Stimulated activated naive B cell treated with anti-CD40 and anti-IgM and Interleukin-4, amounts not matched to agents 10 μg/mL and 1 μg/mL and 100 μg/mL, for 72 hours (primary cell): ENCODE results near the gene SGSM2.
A peak's percentile ranks its signal among the peaks of the same experiment; 100 is the strongest.

Source experiments
- ATAC-seq, 2 donors: fragments of 150-1000 bp; cut with Tn5 transposase; replicated peaks; 2 replicates each; pipeline ENCODE4 v1.10.0; 2021; ENCODE audit warnings: moderate library complexity in 1 of 2
- DNase-seq: peaks from one replicate; pipeline ENCODE4 v3.0.0; 2021
- H3K27ac Mint-ChIP-seq: one replicate; pipeline ENCODE4 v1.8.0; 2022; ENCODE audit warnings: mild to moderate bottlenecking, mixed read lengths
- H3K27me3 Mint-ChIP-seq, 2 donors: one replicate each; pipeline ENCODE4 v1.8.0; 2022; ENCODE audit warnings: mixed read lengths in 2 of 2
- H3K36me3 Mint-ChIP-seq, 2 donors: one replicate each; pipeline ENCODE4 v1.8.0; 2022; ENCODE audit warnings: mixed read lengths in 2 of 2, mild to moderate bottlenecking in 1 of 2
- H3K4me1 Mint-ChIP-seq, 2 donors: one replicate each; pipeline ENCODE4 v1.8.0; 2022; ENCODE audit warnings: mixed read lengths in 2 of 2, mild to moderate bottlenecking in 1 of 2
- H3K4me3 Mint-ChIP-seq, 2 donors: one replicate each; pipeline ENCODE4 v1.8.0; 2022; ENCODE audit warnings: mild to moderate bottlenecking in 2 of 2, mixed read lengths in 2 of 2, moderate library complexity in 1 of 2
- H3K9me3 Mint-ChIP-seq, 2 donors: one replicate each; pipeline ENCODE4 v1.8.0; 2022; ENCODE audit warnings: mixed read lengths in 2 of 2, mild to moderate bottlenecking in 1 of 2

The SGSM2 gene

GRCh38 chr17:2366747-2367494 lies 29.6 kb downstream of the SGSM2 start:
- H3K27me3 Mint-ChIP-seq: no peaks in the 10 kb centered on the region
- H3K4me3 Mint-ChIP-seq: no peak overlapping the region
- no peak overlapping the region for H3K27ac Mint-ChIP-seq
- no peaks in the 10 kb centered on the region for H3K9me3 Mint-ChIP-seq
- no peaks in the 10 kb centered on the region for H3K4me1 Mint-ChIP-seq
- no peak for DNase-seq
- H3K36me3 Mint-ChIP-seq: peaks cover 28 to 42% of the 10 kb centered on the region in 2 donors
- no peak for ATAC-seq

GRCh38 chr17:2368359-2368758 lies 31.1 kb downstream of the SGSM2 start:
- H3K27me3 Mint-ChIP-seq: no peaks in the 10 kb centered on the region
- peaks cover 23 to 42% of the 10 kb centered on the region in 2 donors for H3K36me3 Mint-ChIP-seq
- no peak for ATAC-seq
- no peaks in the 10 kb centered on the region for H3K9me3 Mint-ChIP-seq
- no peak overlapping the region for H3K4me3 Mint-ChIP-seq
- no peak for DNase-seq
- H3K4me1 Mint-ChIP-seq: no peaks in the 10 kb centered on the region
- H3K27ac Mint-ChIP-seq: no peak overlapping the region

GRCh38 chr17:2369039-2369438 lies 31.7 kb downstream of the SGSM2 start:
- no peak for DNase-seq
- peaks cover 20 to 38% of the 10 kb centered on the region in 2 donors for H3K36me3 Mint-ChIP-seq
- no peaks in the 10 kb centered on the region for H3K9me3 Mint-ChIP-seq
- H3K27me3 Mint-ChIP-seq: no peaks in the 10 kb centered on the region
- H3K4me3 Mint-ChIP-seq: no peak overlapping the region
- H3K27ac Mint-ChIP-seq: no peak overlapping the region
- ATAC-seq: no peak
- no peaks in the 10 kb centered on the region for H3K4me1 Mint-ChIP-seq

GRCh38 chr17:2369551-2370210 lies 32.4 kb downstream of the SGSM2 start:
- no peaks in the 10 kb centered on the region for H3K9me3 Mint-ChIP-seq
- DNase-seq (no peak), ATAC-seq (no peak)
- H3K27me3 Mint-ChIP-seq: no peaks in the 10 kb centered on the region
- no peak overlapping the region for H3K4me3 Mint-ChIP-seq
- peak overlapping the region; percentile 60 for H3K27ac Mint-ChIP-seq
- no peaks in the 10 kb centered on the region for H3K4me1 Mint-ChIP-seq
- peaks cover 17 to 36% of the 10 kb centered on the region in 2 donors for H3K36me3 Mint-ChIP-seq

GRCh38 chr17:2370211-2370589 lies 32.9 kb downstream of the SGSM2 start:
- Mint-ChIP-seq H3K4me1 (no peaks in the 10 kb centered on the region), H3K27ac (peak overlapping the region; percentile 84), H3K36me3 (peaks cover 17 to 41% of the 10 kb centered on the region in 2 donors)

DNA sequence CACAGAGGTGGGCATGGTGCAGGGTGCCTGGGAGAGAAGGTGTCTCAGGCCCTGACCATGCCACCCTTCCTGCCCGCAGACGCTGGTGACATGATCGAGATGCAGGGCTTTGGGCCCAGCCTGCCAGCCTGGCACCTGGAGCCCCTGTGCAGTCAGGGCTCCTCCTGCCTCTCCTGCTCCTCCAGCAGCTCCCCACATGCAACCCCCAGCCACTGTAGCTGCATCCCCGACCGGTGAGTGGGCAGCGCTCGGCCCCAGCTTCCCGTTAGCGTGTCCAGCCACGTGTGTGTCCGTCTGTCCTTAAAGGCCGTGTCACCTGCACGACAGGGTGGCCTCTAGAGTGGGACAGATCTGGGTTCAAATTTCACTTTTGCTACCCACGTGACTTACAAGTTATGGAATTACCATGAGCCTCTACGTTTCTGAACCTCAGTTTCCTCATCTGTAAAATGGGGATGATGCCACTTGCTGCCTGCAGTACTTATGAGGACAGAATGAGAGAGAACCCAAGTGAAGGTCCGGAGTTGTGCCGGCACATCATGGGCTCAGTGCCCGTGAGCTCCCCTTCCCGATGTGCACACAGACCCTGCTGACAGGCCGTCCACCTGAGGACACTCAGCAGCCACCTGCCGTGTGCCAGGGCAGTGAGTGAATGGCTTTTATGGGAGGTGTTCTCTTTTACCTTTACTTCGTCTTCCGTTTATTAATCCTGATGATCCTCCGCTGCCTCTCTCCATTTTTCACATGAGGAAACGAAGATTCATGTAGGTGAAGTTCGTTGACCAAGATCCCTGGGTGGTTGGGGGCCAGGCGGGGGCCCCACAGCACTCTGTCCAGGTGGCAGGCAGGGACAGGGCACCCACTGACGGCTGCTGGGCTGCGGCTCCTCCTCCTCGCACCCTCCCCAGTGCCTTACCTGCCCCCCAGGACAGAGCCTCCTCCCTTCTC lies 34.2 kb downstream of the SGSM2 start:
- no peak overlapping the region for H3K27ac Mint-ChIP-seq
- no peaks in the 10 kb centered on the region for H3K4me1 Mint-ChIP-seq

More at GRCh38 chr17:2370211-2370589, 32.9 kb downstream of the SGSM2 start:
- DNase-seq (no peak), ATAC-seq (no peak)
- no peak overlapping the region for H3K4me3 Mint-ChIP-seq
- no peaks in the 10 kb centered on the region for H3K9me3 Mint-ChIP-seq
- H3K27me3 Mint-ChIP-seq: no peaks in the 10 kb centered on the region

DNA sequence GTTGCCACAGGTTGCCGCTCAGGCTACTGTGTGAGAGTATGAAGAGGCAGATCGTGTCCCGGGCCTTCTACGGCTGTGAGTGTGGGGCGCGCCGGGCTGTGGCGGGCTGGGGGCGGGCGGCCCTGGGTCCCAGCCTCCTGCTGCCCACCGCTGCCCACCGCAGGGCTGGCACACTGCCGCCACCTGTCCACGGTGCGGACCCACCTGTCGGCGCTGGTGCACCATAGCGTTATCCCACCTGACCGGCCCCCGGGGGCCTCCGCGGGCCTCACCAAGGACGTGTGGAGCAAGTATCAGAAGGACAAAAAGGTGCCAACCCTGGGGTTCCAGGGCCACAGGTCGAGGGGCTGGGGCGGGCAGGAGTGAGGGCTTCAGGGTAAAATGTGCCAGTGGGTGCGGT lies 34.9 kb downstream of the SGSM2 start:
- H3K4me1 Mint-ChIP-seq: no peaks in the 10 kb centered on the region
- peaks cover 26 to 41% of the 10 kb centered on the region in 2 donors for H3K36me3 Mint-ChIP-seq
- ATAC-seq: no peak
- H3K27me3 Mint-ChIP-seq: no peaks in the 10 kb centered on the region
- no peaks in the 10 kb centered on the region for H3K9me3 Mint-ChIP-seq
- no peak for DNase-seq
- no peak overlapping the region for H3K4me3 Mint-ChIP-seq
- H3K27ac Mint-ChIP-seq: no peak overlapping the region

More for the DNA sequence above, 34.2 kb downstream of the SGSM2 start:
- no peaks in the 10 kb centered on the region for H3K9me3 Mint-ChIP-seq
- DNase-seq: no peak
- ATAC-seq: no peak
- no peaks in the 10 kb centered on the region for H3K27me3 Mint-ChIP-seq
- H3K4me3 Mint-ChIP-seq: no peak overlapping the region
- H3K36me3 Mint-ChIP-seq: peaks cover 24 to 41% of the 10 kb centered on the region in 2 donors

DNA sequence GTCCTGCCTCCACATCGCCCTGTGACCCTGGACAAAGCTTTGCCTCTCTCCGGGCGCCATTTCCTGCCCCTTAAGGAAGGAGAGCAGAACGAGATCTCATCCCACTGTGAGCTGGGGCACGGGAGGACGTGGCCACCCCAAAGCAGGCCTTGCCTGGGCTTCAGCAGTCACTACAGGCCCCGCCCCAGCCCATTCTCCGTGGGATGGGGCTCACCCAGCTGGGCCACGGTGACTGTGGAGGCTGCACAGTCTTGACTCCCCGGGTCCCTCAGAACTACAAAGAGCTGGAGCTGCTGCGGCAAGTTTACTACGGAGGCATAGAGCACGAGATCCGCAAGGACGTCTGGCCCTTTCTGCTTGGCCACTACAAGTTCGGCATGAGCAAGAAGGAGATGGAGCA lies 35.4 kb downstream of the SGSM2 start:
- H3K27me3 Mint-ChIP-seq: no peaks in the 10 kb centered on the region
- DNase-seq (no peak), ATAC-seq (no peak)
- no peaks in the 10 kb centered on the region for H3K9me3 Mint-ChIP-seq
- no peak overlapping the region for H3K27ac Mint-ChIP-seq
- H3K4me1 Mint-ChIP-seq: no peaks in the 10 kb centered on the region
- peaks cover 29 to 42% of the 10 kb centered on the region in 2 donors for H3K36me3 Mint-ChIP-seq
- H3K4me3 Mint-ChIP-seq: no peak overlapping the region

DNA sequence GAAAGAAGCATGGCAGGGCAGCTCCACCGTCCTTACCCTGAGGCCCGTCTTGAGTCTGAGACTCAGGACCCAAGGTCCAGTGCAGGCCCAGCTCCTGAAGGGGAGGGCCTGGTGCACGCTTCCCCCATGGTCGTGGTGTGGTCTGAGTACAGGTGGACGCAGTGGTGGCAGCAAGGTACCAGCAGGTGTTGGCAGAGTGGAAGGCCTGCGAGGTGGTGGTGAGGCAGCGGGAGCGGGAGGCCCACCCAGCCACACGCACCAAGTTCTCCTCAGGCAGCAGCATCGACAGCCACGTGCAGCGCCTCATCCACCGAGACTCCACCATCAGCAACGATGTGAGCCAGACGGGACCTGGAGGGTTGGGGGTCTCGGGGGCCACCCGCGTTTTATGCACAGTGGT lies 35.9 kb downstream of the SGSM2 start:
- ATAC-seq (no peak), DNase-seq (no peak)
- Mint-ChIP-seq H3K27ac (no peak overlapping the region), H3K4me3 (no peak overlapping the region), H3K27me3 (no peaks in the 10 kb centered on the region), H3K9me3 (no peaks in the 10 kb centered on the region), H3K4me1 (no peaks in the 10 kb centered on the region), H3K36me3 (peaks cover 29 to 43% of the 10 kb centered on the region in 2 donors)

GRCh38 chr17:2374549-2375285 lies 37.4 kb downstream of the SGSM2 start:
- H3K4me3 Mint-ChIP-seq: no peak overlapping the region
- no peaks in the 10 kb centered on the region for H3K27me3 Mint-ChIP-seq
- H3K4me1 Mint-ChIP-seq: no peaks in the 10 kb centered on the region
- DNase-seq: no peak
- H3K9me3 Mint-ChIP-seq: no peaks in the 10 kb centered on the region
- ATAC-seq: no peak
- peaks cover 31 to 47% of the 10 kb centered on the region in 2 donors for H3K36me3 Mint-ChIP-seq
- no peak overlapping the region for H3K27ac Mint-ChIP-seq

DNA sequence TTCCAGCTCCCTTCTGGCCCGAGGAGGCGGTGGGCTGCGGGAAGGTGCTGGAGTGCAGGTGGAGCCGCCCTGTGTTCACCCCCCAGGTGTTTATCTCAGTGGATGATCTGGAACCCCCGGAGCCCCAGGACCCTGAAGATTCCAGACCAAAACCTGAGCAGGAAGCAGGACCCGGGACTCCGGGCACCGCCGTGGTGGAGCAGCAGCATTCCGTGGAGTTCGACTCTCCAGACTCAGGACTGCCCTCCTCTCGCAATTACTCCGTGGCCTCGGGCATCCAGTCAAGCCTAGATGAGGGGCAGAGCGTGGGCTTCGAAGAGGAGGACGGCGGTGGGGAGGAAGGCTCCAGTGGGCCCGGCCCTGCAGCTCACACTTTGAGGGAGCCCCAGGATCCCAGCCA lies 38.1 kb downstream of the SGSM2 start:
- no peaks in the 10 kb centered on the region for H3K4me1 Mint-ChIP-seq
- no peak for DNase-seq
- no peaks in the 10 kb centered on the region for H3K9me3 Mint-ChIP-seq
- H3K36me3 Mint-ChIP-seq: peaks cover 26 to 47% of the 10 kb centered on the region in 2 donors
- H3K4me3 Mint-ChIP-seq: no peak overlapping the region
- no peak for ATAC-seq
- H3K27me3 Mint-ChIP-seq: no peaks in the 10 kb centered on the region
- H3K27ac Mint-ChIP-seq: no peak overlapping the region

- H3K27ac Mint-ChIP-seq: no peak overlapping the region
- no peaks in the 10 kb centered on the region for H3K9me3 Mint-ChIP-seq
Observed at GRCh38 chr17:2376107-2376506, 38.8 kb downstream of the SGSM2 start.

GRCh38 chr17:2377659-2378058 lies 40.4 kb downstream of the SGSM2 start:
- H3K27ac Mint-ChIP-seq: no peak overlapping the region
- H3K9me3 Mint-ChIP-seq: no peaks in the 10 kb centered on the region
- H3K4me1 Mint-ChIP-seq: no peaks in the 10 kb centered on the region
- DNase-seq (no peak), ATAC-seq (no peak)
- H3K4me3 Mint-ChIP-seq: no peak overlapping the region
- H3K27me3 Mint-ChIP-seq: no peaks in the 10 kb centered on the region
- peaks cover 22 to 39% of the 10 kb centered on the region in 2 donors for H3K36me3 Mint-ChIP-seq

More at GRCh38 chr17:2376107-2376506, 38.8 kb downstream of the SGSM2 start:
- H3K4me1 Mint-ChIP-seq: no peaks in the 10 kb centered on the region
- H3K27me3 Mint-ChIP-seq: no peaks in the 10 kb centered on the region
- DNase-seq: no peak
- no peak for ATAC-seq
- no peak overlapping the region for H3K4me3 Mint-ChIP-seq
- H3K36me3 Mint-ChIP-seq: peaks cover 26 to 46% of the 10 kb centered on the region in 2 donors

DNA sequence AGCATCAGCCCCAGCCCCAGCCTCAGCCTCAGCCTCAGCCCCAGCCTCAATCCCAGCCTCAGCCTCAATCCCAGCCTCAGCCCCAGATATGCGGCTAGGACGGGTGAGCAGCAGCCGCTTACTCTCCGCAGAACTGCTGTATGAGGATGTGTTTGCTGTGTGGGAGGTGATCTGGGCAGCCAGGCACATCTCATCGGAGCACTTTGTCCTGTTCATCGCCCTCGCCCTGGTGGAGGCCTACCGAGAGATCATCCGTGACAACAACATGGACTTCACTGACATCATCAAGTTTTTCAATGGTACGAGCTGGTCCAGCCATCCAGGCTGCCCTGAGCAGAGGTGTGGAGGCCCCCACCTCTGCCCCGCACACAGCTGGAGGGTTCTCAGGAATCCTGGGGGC lies 41.6 kb downstream of the SGSM2 start:
- no peak overlapping the region for H3K27ac Mint-ChIP-seq
- H3K4me3 Mint-ChIP-seq: no peak overlapping the region
- no peak for ATAC-seq
- peaks cover 20 to 31% of the 10 kb centered on the region in 2 donors for H3K36me3 Mint-ChIP-seq
- peaks cover 2 to 5% of the 10 kb centered on the region in 2 donors for H3K4me1 Mint-ChIP-seq
- H3K9me3 Mint-ChIP-seq: no peaks in the 10 kb centered on the region
- no peaks in the 10 kb centered on the region for H3K27me3 Mint-ChIP-seq
- no peak for DNase-seq
